Measurements from ENCODE around the gene CD320. TPM values are rescaled to one million over a fixed set of nuclear protein-coding genes. Genes with fewer than 3 reads are reported as not detected.

The CD320 gene
- total and polyA plus RNA-seq, 2 experiments from 2014 or later: 65.8 to 72.2 TPM

DNA sequence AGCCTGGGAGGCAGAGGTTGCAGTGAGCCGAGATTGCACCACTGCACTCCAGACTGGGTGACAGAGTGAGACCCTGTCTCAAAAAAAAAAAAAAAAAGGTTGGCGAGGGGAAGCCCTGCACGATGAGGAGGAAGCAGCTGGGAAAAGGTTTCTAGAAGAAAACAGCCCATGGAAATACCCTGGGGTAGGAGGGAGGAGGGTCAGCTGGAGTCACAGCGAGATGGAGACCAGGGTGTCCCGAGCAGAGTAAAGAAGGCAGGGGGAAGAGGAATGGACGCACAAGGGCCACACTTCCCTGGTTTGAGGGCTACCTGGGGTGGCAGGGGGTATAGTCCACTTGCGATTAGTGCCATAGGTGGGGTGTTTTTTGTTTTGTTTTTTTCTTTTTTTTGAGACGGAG, 28.5 kb upstream of the CD320 start:
- no peak overlapping the region for H3K4me2 ChIP-seq (ENCODE audit: unreplicated experiment)
- H4K20me1 ChIP-seq (ENCODE audit: insufficient read depth): no peaks in the 10 kb centered on the region
- peaks cover 13% of the 10 kb centered on the region for H3K27me3 ChIP-seq (replicated peaks; ENCODE audit: insufficient read depth)
- in situ Hi-C loops (cut with MboI): no loop called here
- no peak overlapping the region for H3K27ac ChIP-seq
- no peak overlapping the region for H2AFZ ChIP-seq
- TF ChIP-seq EZH2 (IDR thresholded peaks at IDR 0.05; ENCODE audit: insufficient read depth, poor library complexity, severe bottlenecking) (no peak), EZH2phosphoT487 (IDR thresholded peaks at IDR 0.05; ENCODE audit: insufficient read depth, low read depth) (no peak)
- 63 to 65% methylated on average over 7 to 8 of the region's 8 CpGs for WGBS, 2 experiments (ENCODE audit: low coverage in 1 of 2, low lambda C conversion rate in 2 of 2, missing lambda C conversion rate in 2 of 2)
- no peak for DNase-seq
- H3F3A ChIP-seq (ENCODE audit: insufficient read depth): no peaks in the 10 kb centered on the region
- H3K9me2 ChIP-seq (ENCODE audit: insufficient read depth): no peaks in the 10 kb centered on the region
- H3K4me3 ChIP-seq: no peak overlapping the region
- H3K9ac ChIP-seq: no peak overlapping the region
- no peaks in the 10 kb centered on the region for H3K79me2 ChIP-seq (ENCODE audit: insufficient read depth)
- no peaks in the 10 kb centered on the region for H3K36me3 ChIP-seq (ENCODE audit: low read depth)
- H3K9me3 ChIP-seq (ENCODE audit: low read depth): no peaks in the 10 kb centered on the region
- no peaks in the 10 kb centered on the region for H3K4me1 ChIP-seq (ENCODE audit: insufficient read depth)

DNA sequence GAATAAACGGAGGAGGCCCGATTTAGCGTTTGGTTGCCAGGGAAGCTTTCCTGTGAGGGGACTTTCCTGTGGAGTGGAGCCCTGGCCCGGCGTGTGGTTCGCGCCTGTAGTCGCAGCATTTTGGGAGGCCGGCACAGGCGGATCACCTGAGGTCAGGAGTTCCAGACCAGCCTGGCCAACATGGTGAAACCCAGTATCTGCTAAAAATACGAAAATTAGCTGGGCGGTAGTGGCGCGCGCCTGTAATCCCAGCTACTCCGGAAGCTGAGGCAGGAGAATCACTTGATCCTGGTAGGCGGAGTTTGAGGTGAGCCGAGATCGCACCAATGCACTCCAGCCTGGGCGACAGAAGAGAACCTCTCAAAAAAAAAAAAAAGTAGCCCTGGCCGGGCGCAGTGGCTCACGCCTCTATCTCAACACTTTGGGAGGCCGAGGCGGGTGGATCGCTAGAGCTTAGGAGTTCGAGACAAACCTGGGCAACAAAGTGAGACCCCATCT, 28.0 kb upstream of the CD320 start:
- no peak overlapping the region for H3K4me3 ChIP-seq
- H3K9me2 ChIP-seq (ENCODE audit: insufficient read depth): no peaks in the 10 kb centered on the region
- no peak overlapping the region for H2AFZ ChIP-seq
- no peaks in the 10 kb centered on the region for H3K4me1 ChIP-seq (ENCODE audit: insufficient read depth)
- TF ChIP-seq EZH2phosphoT487 (IDR thresholded peaks at IDR 0.05; ENCODE audit: insufficient read depth, low read depth) (no peak), EZH2 (IDR thresholded peaks at IDR 0.05; ENCODE audit: insufficient read depth, poor library complexity, severe bottlenecking) (no peak)
- no peak for DNase-seq
- in situ Hi-C loops (cut with MboI): no loop called here
- H3F3A ChIP-seq (ENCODE audit: insufficient read depth): no peaks in the 10 kb centered on the region
- no peaks in the 10 kb centered on the region for H4K20me1 ChIP-seq (ENCODE audit: insufficient read depth)
- no peaks in the 10 kb centered on the region for H3K9me3 ChIP-seq (ENCODE audit: low read depth)
- H3K27ac ChIP-seq: no peak overlapping the region
- no peaks in the 10 kb centered on the region for H3K79me2 ChIP-seq (ENCODE audit: insufficient read depth)
- WGBS, 2 experiments (ENCODE audit: low coverage in 1 of 2, low lambda C conversion rate in 2 of 2, missing lambda C conversion rate in 2 of 2): 27 to 30% methylated on average over 27 of the region's 27 CpGs
- H3K36me3 ChIP-seq (ENCODE audit: low read depth): no peaks in the 10 kb centered on the region
- H3K4me2 ChIP-seq (ENCODE audit: unreplicated experiment): no peak overlapping the region
- peaks cover 12% of the 10 kb centered on the region for H3K27me3 ChIP-seq (replicated peaks; ENCODE audit: insufficient read depth)
- no peak overlapping the region for H3K9ac ChIP-seq

DNA sequence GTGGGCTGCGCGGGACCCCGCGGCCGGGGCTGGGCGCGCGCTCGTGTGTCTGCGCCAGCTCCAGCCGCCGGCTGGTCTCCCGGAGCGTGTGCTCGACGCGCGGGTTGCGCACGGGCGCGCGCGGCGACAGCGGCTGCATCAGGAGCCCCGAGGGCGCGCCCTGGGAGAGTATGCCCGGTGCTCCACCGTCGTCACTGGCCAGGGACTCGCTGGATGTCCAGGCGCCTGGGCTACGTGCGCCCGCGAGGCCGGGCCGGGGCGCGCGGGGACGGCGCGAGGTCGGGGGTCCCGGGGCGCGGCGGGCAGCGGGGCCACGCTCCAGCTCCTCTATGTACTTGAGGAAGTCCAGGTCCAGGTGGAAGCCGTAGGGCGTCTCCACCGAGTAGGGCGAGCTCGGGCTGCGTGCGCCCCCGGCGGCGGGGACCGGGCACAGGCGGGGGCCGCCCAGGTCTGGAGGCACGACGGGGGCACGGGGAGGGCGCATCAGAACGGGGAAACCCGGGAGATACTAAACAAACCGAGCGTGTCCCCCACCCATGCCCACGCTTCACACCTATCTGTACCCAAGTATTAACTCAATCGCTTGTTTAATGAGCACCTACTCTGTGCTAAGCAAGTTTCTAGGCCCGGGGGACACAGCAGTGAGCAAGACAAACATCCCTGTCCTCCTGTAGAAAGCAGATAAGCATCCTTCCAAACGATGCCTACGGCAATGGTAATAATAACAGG, 27.3 kb upstream of the CD320 start:
- Histone ChIP-seq H3K27me3 (replicated peaks; ENCODE audit: insufficient read depth) (peaks cover 12% of the 10 kb centered on the region), H3K36me3 (ENCODE audit: low read depth) (no peaks in the 10 kb centered on the region), H3K4me3 (peak overlapping the region; percentile 55), H3K9ac (no peak overlapping the region), H3K27ac (no peak overlapping the region), H3K9me3 (ENCODE audit: low read depth) (no peaks in the 10 kb centered on the region), H3K4me2 (ENCODE audit: unreplicated experiment) (peak overlapping the region; percentile 55), H3K79me2 (ENCODE audit: insufficient read depth) (no peaks in the 10 kb centered on the region), H3K9me2 (ENCODE audit: insufficient read depth) (no peaks in the 10 kb centered on the region), H2AFZ (no peak overlapping the region; the same call in 1 of the 2 replicates), H3K4me1 (ENCODE audit: insufficient read depth) (no peaks in the 10 kb centered on the region), H4K20me1 (ENCODE audit: insufficient read depth) (no peaks in the 10 kb centered on the region), H3F3A (ENCODE audit: insufficient read depth) (no peaks in the 10 kb centered on the region)
- WGBS, 2 experiments (ENCODE audit: low coverage in 1 of 2, low lambda C conversion rate in 2 of 2, missing lambda C conversion rate in 2 of 2): 5 to 8% methylated on average over 45 to 47 of the region's 79 CpGs
- TF ChIP-seq EZH2phosphoT487 (IDR thresholded peaks at IDR 0.05; ENCODE audit: insufficient read depth, low read depth): no peak
- no peak for TF ChIP-seq EZH2 (IDR thresholded peaks at IDR 0.05; ENCODE audit: insufficient read depth, poor library complexity, severe bottlenecking)
- in situ Hi-C loops (cut with MboI): no loop called here
- peak; percentile 12 for DNase-seq

DNA sequence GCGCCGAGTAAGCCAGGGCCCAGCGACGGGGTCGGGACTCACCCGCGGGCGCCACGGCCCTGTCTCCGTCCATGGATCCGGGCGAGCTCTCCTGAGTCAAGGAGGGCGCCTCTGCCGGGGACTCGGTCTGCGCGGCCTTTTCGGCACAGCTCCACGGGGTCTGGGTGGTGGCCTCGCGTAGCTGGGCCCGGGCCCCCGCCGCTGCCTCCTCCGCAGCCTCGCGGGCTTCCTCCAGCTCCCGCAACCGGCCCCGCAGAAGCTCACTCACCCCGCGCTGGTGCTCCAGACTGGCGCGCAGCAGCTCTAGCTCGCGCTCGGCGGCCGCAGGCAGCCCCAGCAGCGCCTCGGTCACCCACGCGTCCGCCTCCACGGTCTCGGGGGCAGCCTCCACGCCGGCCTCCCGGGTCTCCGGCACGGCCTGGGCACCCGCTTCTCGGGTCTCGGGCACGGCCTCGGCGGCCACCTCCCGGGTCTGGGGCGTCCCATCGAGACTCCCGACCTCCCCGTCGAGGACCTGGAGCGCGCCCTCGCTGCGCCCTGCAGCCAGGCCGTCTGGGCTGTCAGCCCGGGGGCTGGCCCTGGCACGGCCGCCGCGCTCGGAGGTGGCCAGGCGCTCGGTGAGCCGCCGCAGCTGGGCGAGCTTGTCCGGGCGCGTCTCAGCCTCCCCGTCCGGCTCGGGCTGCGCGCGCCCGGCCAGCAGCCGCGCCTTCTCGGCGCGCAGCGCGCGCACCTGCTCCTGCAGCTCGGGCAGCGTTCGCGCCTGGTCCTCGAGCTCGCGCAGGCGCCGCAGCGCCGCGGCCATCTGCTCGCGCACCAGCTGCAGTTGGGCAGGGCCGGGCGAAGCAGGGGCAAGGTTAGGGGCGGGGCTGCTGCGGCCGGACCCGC, 26.5 kb upstream of the CD320 start:
- Histone ChIP-seq H3K27me3 (replicated peaks; ENCODE audit: insufficient read depth) (peaks cover 12% of the 10 kb centered on the region), H3F3A (ENCODE audit: insufficient read depth) (no peaks in the 10 kb centered on the region), H3K9me3 (ENCODE audit: low read depth) (no peaks in the 10 kb centered on the region), H3K9ac (no peak overlapping the region), H3K27ac (no peak overlapping the region), H3K4me1 (ENCODE audit: insufficient read depth) (no peaks in the 10 kb centered on the region), H4K20me1 (ENCODE audit: insufficient read depth) (no peaks in the 10 kb centered on the region), H3K4me2 (ENCODE audit: unreplicated experiment) (peak overlapping the region; percentile 65), H3K4me3 (peak overlapping the region; percentile 55), H3K79me2 (ENCODE audit: insufficient read depth) (no peaks in the 10 kb centered on the region), H3K9me2 (ENCODE audit: insufficient read depth) (no peaks in the 10 kb centered on the region), H3K36me3 (ENCODE audit: low read depth) (no peaks in the 10 kb centered on the region), H2AFZ (peak overlapping the region; percentile 52; the same call in 1 of the 2 replicates)
- in situ Hi-C loops (cut with MboI): no loop called here
- 1 to 3% methylated on average over 78 to 80 of the region's 117 CpGs for WGBS, 2 experiments (ENCODE audit: low coverage in 1 of 2, low lambda C conversion rate in 2 of 2, missing lambda C conversion rate in 2 of 2)
- DNase-seq: peak; percentile 83
- TF ChIP-seq EZH2phosphoT487 (IDR thresholded peaks at IDR 0.05; ENCODE audit: insufficient read depth, low read depth) (no peak), EZH2 (IDR thresholded peaks at IDR 0.05; ENCODE audit: insufficient read depth, poor library complexity, severe bottlenecking) (no peak)
